ENCODE measurements around the gene C1orf105.
"Not testable (repeated sequence)": the region's sequence is repeated elsewhere in the genome, so short reads cannot be mapped to it uniquely, and the experiment has no call there.

C1orf105 gene

GRCh38 chr1:172420385-172420784, at the start of gene C1orf105:
Gene C1orf105, plus strand, starts transcription at chr1:172420685. Its CDS starts 201 bp downstream, at chr1:172420886.
- no peak for FAIRE-seq

GRCh38 chr1:172371646-172372045, 48.8 kb upstream of the C1orf105 start:
- not testable (repeated sequence) for FAIRE-seq

- FAIRE-seq = no peak
These were observed 46.6 kb upstream of the C1orf105 start for GRCh38 chr1:172373864-172374263.

GRCh38 chr1:172375211-172375631, 45.3 kb upstream of the C1orf105 start:
- FAIRE-seq = no peak

- FAIRE-seq = no peak
These were observed 44.1 kb upstream of the C1orf105 start for GRCh38 chr1:172376431-172376830.

GRCh38 chr1:172377565-172377964, 42.9 kb upstream of the C1orf105 start:
- FAIRE-seq = no peak

- FAIRE-seq = no peak
These were observed 42.2 kb upstream of the C1orf105 start for GRCh38 chr1:172378109-172378760.

GRCh38 chr1:172380441-172381244, 39.8 kb upstream of the C1orf105 start:
- no peak for FAIRE-seq

- FAIRE-seq = no peak
These were observed 38.5 kb upstream of the C1orf105 start for GRCh38 chr1:172381946-172382345.

- FAIRE-seq = no peak
These were observed 38.1 kb upstream of the C1orf105 start for GRCh38 chr1:172382406-172382805.

GRCh38 chr1:172382990-172383389, 37.5 kb upstream of the C1orf105 start:
- no peak for FAIRE-seq

GRCh38 chr1:172383536-172383935, 36.9 kb upstream of the C1orf105 start:
- no peak for FAIRE-seq

GRCh38 chr1:172384656-172385055, 35.8 kb upstream of the C1orf105 start:
- FAIRE-seq = no peak

GRCh38 chr1:172386046-172386445, 34.4 kb upstream of the C1orf105 start:
- FAIRE-seq = no peak

GRCh38 chr1:172388490-172388889, 32.0 kb upstream of the C1orf105 start:
- no peak for FAIRE-seq

GRCh38 chr1:172390301-172390682, 30.2 kb upstream of the C1orf105 start:
- FAIRE-seq = no peak

- no peak for FAIRE-seq
These were observed 29.6 kb upstream of the C1orf105 start for GRCh38 chr1:172390683-172391551.

GRCh38 chr1:172391976-172392375, 28.5 kb upstream of the C1orf105 start:
- FAIRE-seq = no peak

- no peak for FAIRE-seq
These were observed 27.1 kb upstream of the C1orf105 start for GRCh38 chr1:172393354-172393753.

GRCh38 chr1:172394141-172394751, 26.2 kb upstream of the C1orf105 start:
- no peak for FAIRE-seq

- no peak for FAIRE-seq
These were observed 25.7 kb upstream of the C1orf105 start for GRCh38 chr1:172394811-172395210.

GRCh38 chr1:172395576-172395975, 24.9 kb upstream of the C1orf105 start:
- no peak for FAIRE-seq

- no peak for FAIRE-seq
These were observed 23.3 kb upstream of the C1orf105 start for GRCh38 chr1:172397221-172397620.
